ENCODE data around the gene SLC22A7.

SLC22A7 gene

GRCh38 chr6:43274916-43275597, 23.0 kb upstream of the SLC22A7 start:
- ATAC-seq: peak; percentile 44
- H3K9me3 Mint-ChIP-seq: no peaks in the 10 kb centered on the region
- H3K36me3 Mint-ChIP-seq: no peaks in the 10 kb centered on the region
- H3K4me1 Mint-ChIP-seq: peaks cover 45% of the 10 kb centered on the region
- H3K27ac Mint-ChIP-seq: peak overlapping the region; percentile 31
- H3K4me3 Mint-ChIP-seq: peak overlapping the region; percentile 59
- peaks cover 60% of the 10 kb centered on the region for H3K27me3 Mint-ChIP-seq

- Mint-ChIP-seq H3K36me3 (no peaks in the 10 kb centered on the region), H3K9me3 (no peaks in the 10 kb centered on the region), H3K4me3 (peak overlapping the region; percentile 59), H3K27ac (peak overlapping the region; percentile 31), H3K4me1 (peaks cover 36% of the 10 kb centered on the region), H3K27me3 (peaks cover 69% of the 10 kb centered on the region)
- peak; percentile 46 for ATAC-seq
These were observed 22.1 kb upstream of the SLC22A7 start for GRCh38 chr6:43275801-43276576.

- no peak for ATAC-seq
- no peaks in the 10 kb centered on the region for H3K9me3 Mint-ChIP-seq
- H3K27me3 Mint-ChIP-seq: peaks cover 76% of the 10 kb centered on the region
- H3K36me3 Mint-ChIP-seq: no peaks in the 10 kb centered on the region
- peaks cover 28% of the 10 kb centered on the region for H3K4me1 Mint-ChIP-seq
- peak overlapping the region; percentile 59 for H3K4me3 Mint-ChIP-seq
- peak overlapping the region; percentile 31 for H3K27ac Mint-ChIP-seq
These were observed 21.3 kb upstream of the SLC22A7 start for GRCh38 chr6:43276577-43277305.

GRCh38 chr6:43277306-43277642, 20.8 kb upstream of the SLC22A7 start:
- Mint-ChIP-seq H3K4me1 (peaks cover 23% of the 10 kb centered on the region), H3K27me3 (peaks cover 76% of the 10 kb centered on the region), H3K36me3 (no peaks in the 10 kb centered on the region), H3K27ac (no peak overlapping the region), H3K9me3 (no peaks in the 10 kb centered on the region), H3K4me3 (no peak overlapping the region)
- no peak for ATAC-seq

GRCh38 chr6:43277643-43278523, 20.2 kb upstream of the SLC22A7 start:
- Mint-ChIP-seq H3K9me3 (no peaks in the 10 kb centered on the region), H3K4me3 (no peak overlapping the region), H3K4me1 (peaks cover 27% of the 10 kb centered on the region), H3K27me3 (peaks cover 81% of the 10 kb centered on the region), H3K27ac (no peak overlapping the region), H3K36me3 (no peaks in the 10 kb centered on the region)
- no peak for ATAC-seq

GRCh38 chr6:43278524-43279078, 19.5 kb upstream of the SLC22A7 start:
- Mint-ChIP-seq H3K27me3 (peaks cover 84% of the 10 kb centered on the region), H3K36me3 (no peaks in the 10 kb centered on the region), H3K27ac (no peak overlapping the region), H3K9me3 (no peaks in the 10 kb centered on the region), H3K4me1 (peaks cover 29% of the 10 kb centered on the region), H3K4me3 (no peak overlapping the region)
- ATAC-seq: no peak

GRCh38 chr6:43280234-43280633, 17.8 kb upstream of the SLC22A7 start:
- Mint-ChIP-seq H3K9me3 (no peaks in the 10 kb centered on the region), H3K27me3 (peaks cover 69% of the 10 kb centered on the region), H3K4me1 (peaks cover 22% of the 10 kb centered on the region), H3K4me3 (no peak overlapping the region), H3K27ac (no peak overlapping the region), H3K36me3 (no peaks in the 10 kb centered on the region)
- no peak for ATAC-seq

GRCh38 chr6:43282060-43282459, 16.0 kb upstream of the SLC22A7 start:
- no peak for ATAC-seq
- Mint-ChIP-seq H3K27ac (no peak overlapping the region), H3K9me3 (no peaks in the 10 kb centered on the region), H3K36me3 (no peaks in the 10 kb centered on the region), H3K4me3 (no peak overlapping the region), H3K27me3 (peaks cover 73% of the 10 kb centered on the region), H3K4me1 (peaks cover 19% of the 10 kb centered on the region)

- Mint-ChIP-seq H3K27ac (no peak overlapping the region), H3K36me3 (no peaks in the 10 kb centered on the region), H3K4me3 (no peak overlapping the region), H3K27me3 (peaks cover 73% of the 10 kb centered on the region), H3K4me1 (peaks cover 25% of the 10 kb centered on the region), H3K9me3 (no peaks in the 10 kb centered on the region)
- no peak for ATAC-seq
These were observed 15.2 kb upstream of the SLC22A7 start for GRCh38 chr6:43282636-43283513.

- Mint-ChIP-seq H3K4me3 (no peak overlapping the region), H3K36me3 (no peaks in the 10 kb centered on the region), H3K27ac (no peak overlapping the region), H3K27me3 (peaks cover 73% of the 10 kb centered on the region), H3K9me3 (no peaks in the 10 kb centered on the region), H3K4me1 (peaks cover 28% of the 10 kb centered on the region)
- ATAC-seq: no peak
These were observed 14.6 kb upstream of the SLC22A7 start for GRCh38 chr6:43283514-43283901.

- peaks cover 69% of the 10 kb centered on the region for H3K27me3 Mint-ChIP-seq
- H3K4me3 Mint-ChIP-seq: no peak overlapping the region
- no peak overlapping the region for H3K27ac Mint-ChIP-seq
- no peaks in the 10 kb centered on the region for H3K9me3 Mint-ChIP-seq
- H3K4me1 Mint-ChIP-seq: peaks cover 28% of the 10 kb centered on the region
- no peak for ATAC-seq
- H3K36me3 Mint-ChIP-seq: no peaks in the 10 kb centered on the region
These were observed 14.2 kb upstream of the SLC22A7 start for GRCh38 chr6:43283905-43284304.

- H3K4me1 Mint-ChIP-seq: peaks cover 28% of the 10 kb centered on the region
- peaks cover 64% of the 10 kb centered on the region for H3K27me3 Mint-ChIP-seq
- peak; percentile 47 for ATAC-seq
- H3K4me3 Mint-ChIP-seq: no peak overlapping the region
- H3K27ac Mint-ChIP-seq: no peak overlapping the region
- no peaks in the 10 kb centered on the region for H3K36me3 Mint-ChIP-seq
- no peaks in the 10 kb centered on the region for H3K9me3 Mint-ChIP-seq
These were observed 12.9 kb upstream of the SLC22A7 start for GRCh38 chr6:43284991-43285781.

GRCh38 chr6:43285832-43286231, 12.2 kb upstream of the SLC22A7 start:
- Mint-ChIP-seq H3K27ac (no peak overlapping the region), H3K36me3 (no peaks in the 10 kb centered on the region), H3K9me3 (no peaks in the 10 kb centered on the region), H3K4me1 (peaks cover 28% of the 10 kb centered on the region), H3K27me3 (peaks cover 58% of the 10 kb centered on the region), H3K4me3 (no peak overlapping the region)
- no peak for ATAC-seq
